ENCODE measurements around the gene FASTKD2. TPM values are rescaled to one million over a fixed set of nuclear protein-coding genes. Genes with fewer than 3 reads are reported as not detected.
"Not testable (repeated sequence)": the region's sequence is repeated elsewhere in the genome, so short reads cannot be mapped to it uniquely, and the experiment has no call there.

The FASTKD2 gene
- total and polyA plus RNA-seq, 7 donors: 6.2 to 35.3 (median 27.3) TPM

- DNase-seq: no peak
- TF ChIP-seq EP300 (IDR thresholded peaks at IDR 0.05): no peak
- no peak for TF ChIP-seq CTCF (IDR thresholded peaks at IDR 0.05)
- Histone ChIP-seq H3K27ac (no peak overlapping the region), H3K4me3 (no peak overlapping the region), H3K9me3 (no peaks in the 10 kb centered on the region), H3K4me1 (peaks cover 0 to 15% (median 8%) of the 10 kb centered on the region in 4 donors), H3K27me3 (no peaks in the 10 kb centered on the region), H3K36me3 (no peaks in the 10 kb centered on the region)
- 89 to 92% methylated on average over 7 of the region's 7 CpGs for WGBS, 2 donors
- intact Hi-C loops (cut with DNase I): loop anchor here (5.0 to 10.0 kb wide), 3 partner anchors 164 to 542 kb away; no protein-coding TSS in a partner anchor
Observed at GRCh38 chr2:206802654-206803514, 37.5 kb downstream of the FASTKD2 start.

- H3K36me3 ChIP-seq: no peaks in the 10 kb centered on the region
- peaks cover 0 to 15% (median 8%) of the 10 kb centered on the region in 4 donors for H3K4me1 ChIP-seq
- H3K27ac ChIP-seq: no peak overlapping the region
- WGBS, 2 donors: 75 to 85% methylated on average over 5 of the region's 5 CpGs
- H3K9me3 ChIP-seq: no peaks in the 10 kb centered on the region
- no peaks in the 10 kb centered on the region for H3K27me3 ChIP-seq
- TF ChIP-seq EP300 (IDR thresholded peaks at IDR 0.05): no peak
- H3K4me3 ChIP-seq: no peak overlapping the region
- intact Hi-C loops (cut with DNase I): loop anchor here (5.0 to 10.0 kb wide), 3 partner anchors 163 to 540 kb away; no protein-coding TSS in a partner anchor
- no peak for DNase-seq
Observed at GRCh38 chr2:206804326-206804725, 38.9 kb downstream of the FASTKD2 start.

- TF ChIP-seq CTCF (IDR thresholded peaks at IDR 0.05) (no peak), POLR2A (IDR thresholded peaks at IDR 0.05) (no peak), POLR2AphosphoS5 (IDR thresholded peaks at IDR 0.05) (no peak), EP300 (IDR thresholded peaks at IDR 0.05) (no peak)
- intact Hi-C loops (cut with DNase I): loop anchor here (10.0 kb wide), 1 partner anchor 539 kb away; no protein-coding TSS in a partner anchor
- peaks cover 0 to 1% (median under 1%) of the 10 kb centered on the region in 4 donors for H3K4me1 ChIP-seq
- no peaks in the 10 kb centered on the region for H3K9me3 ChIP-seq
- H3K27ac ChIP-seq: no peak overlapping the region
- H3K36me3 ChIP-seq: no peaks in the 10 kb centered on the region
- no peaks in the 10 kb centered on the region for H3K27me3 ChIP-seq
- DNase-seq: no peak
- H3K4me3 ChIP-seq: no peak overlapping the region
- WGBS, 2 donors: 69 to 71% methylated on average over 6 of the region's 6 CpGs
Observed at GRCh38 chr2:206805887-206806607, 40.6 kb downstream of the FASTKD2 start.

GRCh38 chr2:206807624-206808023 is 42.2 kb downstream of the FASTKD2 start:
- not testable (repeated sequence) for H3K27ac ChIP-seq, DNase-seq, H3K9me3 ChIP-seq, H3K36me3 ChIP-seq, H3K4me3 ChIP-seq, H3K27me3 ChIP-seq, H3K4me1 ChIP-seq
- WGBS, 2 donors: 78 to 87% methylated on average over 2 of the region's 3 CpGs
- intact Hi-C loops (cut with DNase I): loop anchor here (10.0 kb wide), 1 partner anchor 537 kb away; no protein-coding TSS in a partner anchor

- intact Hi-C loops (cut with DNase I); DNase-seq; H3K36me3 ChIP-seq; H3K9me3 ChIP-seq; H3K4me3 ChIP-seq; H3K4me1 ChIP-seq; H3K27me3 ChIP-seq; H3K27ac ChIP-seq: not testable (repeated sequence)
- 96 to 97% methylated on average over 5 of the region's 5 CpGs for WGBS, 2 donors
Observed at GRCh38 chr2:206812471-206812870, 47.1 kb downstream of the FASTKD2 start.

GRCh38 chr2:206814498-206814897 is 49.1 kb downstream of the FASTKD2 start:
- H3K36me3 ChIP-seq: peaks cover 0 to 3% (median 0%) of the 10 kb centered on the region in 4 donors
- intact Hi-C loops (cut with DNase I): no loop called here
- H3K4me1 ChIP-seq: no peaks in the 10 kb centered on the region
- DNase-seq: no peak
- no peak for TF ChIP-seq EP300 (IDR thresholded peaks at IDR 0.05)
- H3K4me3 ChIP-seq: no peak overlapping the region
- H3K27me3 ChIP-seq: no peaks in the 10 kb centered on the region
- no peak overlapping the region for H3K27ac ChIP-seq
- H3K9me3 ChIP-seq: no peaks in the 10 kb centered on the region
